RPMI8226 (cell line): ENCODE results near the gene SESN3.
A peak's percentile ranks its signal among the peaks of the same experiment; 100 is the strongest.
"Not testable (repeated sequence)": the region's sequence is repeated elsewhere in the genome, so short reads cannot be mapped to it uniquely, and the experiment has no call there.

Source experiments
- DNase-seq: peaks from one replicate; pipeline ENCODE4 v3.0.0-alpha.2; 2015

SESN3 gene

DNA sequence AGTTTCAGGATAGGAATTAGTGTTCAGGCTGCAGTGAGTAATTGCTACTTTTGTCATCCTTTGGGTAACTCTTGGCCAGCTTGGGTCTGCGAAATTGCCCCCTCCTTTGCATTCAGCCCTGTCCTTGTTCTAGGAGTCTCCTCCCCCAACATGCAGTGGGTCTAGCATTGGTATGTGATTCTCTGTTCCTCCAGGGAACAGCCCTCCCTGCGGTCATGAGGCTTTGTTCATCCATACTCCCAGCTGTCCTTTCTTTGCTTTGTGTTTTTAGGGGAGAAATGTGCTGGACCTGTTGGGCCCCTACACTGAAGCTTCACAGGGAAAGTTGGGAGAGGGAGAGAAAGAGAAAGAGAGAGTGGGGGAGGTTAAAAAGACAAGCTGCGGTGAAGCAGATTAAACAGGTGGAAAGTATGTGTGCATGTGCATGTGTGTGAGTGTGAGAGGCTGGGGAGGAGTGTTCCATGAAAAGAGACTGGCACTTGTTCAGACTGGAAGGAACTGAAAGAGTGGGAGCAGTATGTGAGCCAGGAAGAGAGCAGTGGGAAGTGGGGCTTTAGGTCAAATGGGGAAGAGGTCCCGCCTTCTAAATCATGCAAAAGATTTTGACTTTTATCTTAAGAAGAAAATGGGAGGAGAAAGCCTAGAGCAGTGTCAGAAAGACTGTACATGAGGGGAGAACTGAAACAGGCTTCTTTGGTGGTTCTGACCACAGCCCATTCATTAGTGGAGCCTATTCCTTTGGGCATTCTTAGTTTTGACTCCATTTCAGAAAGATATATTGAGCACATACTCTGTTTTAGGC lies 17.9 kb upstream of the SESN3 start:
- no peak for DNase-seq

DNA sequence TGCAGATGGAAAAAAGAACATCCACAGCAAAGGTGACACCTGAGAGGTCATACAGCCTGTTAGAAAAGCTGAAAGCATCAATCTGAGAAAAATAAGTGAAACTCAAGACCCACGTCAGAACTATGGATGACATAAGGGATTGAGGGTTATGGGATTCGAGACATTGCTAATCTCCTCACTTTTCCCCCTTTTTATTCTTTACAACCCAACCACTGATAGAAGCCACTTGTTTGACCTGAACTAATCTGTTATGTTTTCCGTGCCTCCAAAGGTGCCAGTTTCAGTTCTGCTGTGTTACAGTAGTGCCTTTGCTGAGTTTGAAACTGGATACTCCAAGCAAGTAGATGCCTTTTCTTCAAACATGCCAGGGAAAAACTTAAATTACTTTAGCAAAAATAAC lies 16.9 kb upstream of the SESN3 start:
- no peak for DNase-seq

DNA sequence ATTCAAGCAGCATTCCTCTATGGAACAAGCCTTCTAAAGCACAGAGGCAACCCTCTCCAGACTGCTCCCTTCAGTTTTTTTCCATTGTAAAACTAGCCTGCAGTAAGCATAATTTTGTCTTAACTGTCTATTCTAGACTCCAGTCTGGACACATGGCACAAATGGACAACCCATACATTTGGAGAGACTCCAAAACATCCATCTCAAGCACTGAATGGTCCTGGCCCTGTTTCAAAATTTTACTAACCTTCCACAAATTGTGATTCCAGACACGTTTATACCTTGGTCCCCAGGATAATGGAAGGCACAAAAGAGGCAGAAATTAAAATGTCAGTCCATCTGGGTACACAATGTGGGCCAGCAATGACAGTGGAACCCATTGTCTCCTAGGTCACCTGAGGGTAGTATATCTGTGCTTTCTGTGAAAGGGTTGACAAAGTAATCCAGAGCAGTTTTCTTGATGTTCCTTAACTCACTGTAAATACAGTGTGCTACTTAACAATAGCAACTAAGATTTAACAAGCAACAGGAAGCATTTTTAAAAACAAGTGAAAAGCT lies 16.2 kb upstream of the SESN3 start:
- DNase-seq: no peak

DNA sequence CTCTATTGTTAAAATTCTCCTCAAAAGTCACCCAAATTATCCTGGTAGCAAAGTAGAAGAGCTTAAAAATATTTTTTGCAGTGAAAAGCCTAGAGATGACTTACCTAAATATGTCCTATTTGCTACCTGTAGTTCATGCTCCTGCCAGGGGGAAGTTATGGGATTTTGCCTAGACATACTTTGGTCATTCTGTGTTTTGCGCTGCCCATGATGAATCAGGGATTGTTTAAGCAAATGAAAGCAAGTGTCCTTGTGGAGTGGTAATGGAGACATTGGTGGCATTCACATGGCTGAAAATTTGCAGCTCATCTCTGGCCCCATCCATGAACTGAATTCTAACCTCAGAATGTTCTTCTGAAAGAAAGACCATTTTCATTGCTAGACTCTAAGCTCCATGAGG lies 14.6 kb upstream of the SESN3 start:
- DNase-seq: no peak

DNA sequence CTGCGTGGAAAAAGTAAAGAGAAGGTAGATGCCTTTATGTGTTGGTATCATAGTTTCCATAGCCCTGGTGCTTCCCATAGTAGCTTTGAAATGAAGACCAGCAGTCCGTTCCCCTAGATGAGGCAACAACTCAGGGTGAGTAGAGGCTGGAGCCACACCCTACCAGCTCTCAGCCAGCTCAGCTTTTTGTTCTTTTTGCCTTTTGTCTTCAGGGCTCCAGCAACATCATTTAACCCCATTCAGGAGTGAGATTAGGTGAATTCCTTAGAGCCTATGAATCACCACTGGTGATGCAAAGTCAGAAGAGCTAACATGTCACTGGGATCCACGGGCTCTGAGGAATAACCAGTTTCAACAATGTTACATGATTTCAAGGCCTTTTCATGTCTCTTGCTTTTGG lies 14.0 kb upstream of the SESN3 start:
- no peak for DNase-seq

DNA sequence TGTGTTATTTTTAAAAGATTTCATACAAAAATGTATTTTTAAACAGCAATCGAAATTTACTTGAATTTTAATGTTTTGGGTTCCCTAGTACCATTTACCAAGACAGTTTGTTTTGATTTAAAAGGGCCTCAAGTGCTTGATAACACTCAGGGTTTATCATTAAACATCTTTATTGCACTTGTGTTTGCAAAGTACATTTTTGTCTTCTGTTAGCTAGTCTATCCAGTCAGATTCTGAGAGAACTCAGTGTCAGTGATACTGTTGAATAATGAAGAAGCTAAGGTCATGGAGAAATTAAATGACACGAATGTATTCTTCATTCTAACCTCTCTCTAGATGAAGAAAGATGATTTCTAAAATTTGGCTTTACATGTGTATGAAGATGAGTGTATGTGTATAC lies 12.7 kb upstream of the SESN3 start:
- no peak for DNase-seq

- no peak for DNase-seq
These were observed 12.0 kb upstream of the SESN3 start for GRCh38 chr11:95242845-95243605.

DNA sequence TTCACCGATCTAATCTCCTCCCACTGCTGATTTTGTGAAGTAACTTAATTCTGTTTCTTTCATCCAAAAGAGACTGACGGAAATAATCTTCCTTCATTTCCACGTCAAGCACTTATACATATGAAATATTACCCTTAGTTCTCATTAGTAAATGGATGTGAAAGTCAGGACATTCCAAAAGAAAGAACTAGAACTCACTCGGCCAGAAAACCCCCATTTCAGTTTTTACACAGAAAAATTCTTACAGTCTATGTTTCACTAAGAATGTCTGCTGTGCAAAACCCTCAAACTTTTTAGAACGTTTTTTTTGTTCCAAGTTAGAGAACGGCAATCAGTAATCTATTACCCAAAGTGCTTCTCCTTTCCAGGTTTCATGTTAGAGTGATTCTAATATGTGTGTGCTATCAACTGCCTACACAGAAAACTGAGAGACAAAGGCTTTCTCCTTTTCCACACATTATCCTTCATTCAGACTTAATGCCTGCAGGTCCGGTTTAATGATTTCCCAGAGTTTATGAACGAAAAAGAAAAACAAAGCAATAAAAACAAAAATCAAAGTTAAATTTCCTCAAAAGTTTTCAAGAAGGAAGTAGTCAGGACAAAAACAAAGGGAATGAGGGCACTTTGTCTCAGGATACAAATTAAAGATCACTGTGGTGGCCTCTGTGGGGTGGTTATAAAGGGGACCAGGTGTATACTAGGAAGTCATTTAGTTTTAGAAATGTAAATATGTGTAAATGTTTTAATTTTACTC lies 11.3 kb upstream of the SESN3 start:
- DNase-seq: no peak

- no peak for DNase-seq
These were observed 10.7 kb upstream of the SESN3 start for GRCh38 chr11:95241681-95242081.

- DNase-seq: no peak
These were observed 9.1 kb upstream of the SESN3 start for GRCh38 chr11:95239871-95240649.

- DNase-seq: no peak
These were observed 1.7 kb upstream of the SESN3 start for GRCh38 chr11:95232666-95233065.

DNA sequence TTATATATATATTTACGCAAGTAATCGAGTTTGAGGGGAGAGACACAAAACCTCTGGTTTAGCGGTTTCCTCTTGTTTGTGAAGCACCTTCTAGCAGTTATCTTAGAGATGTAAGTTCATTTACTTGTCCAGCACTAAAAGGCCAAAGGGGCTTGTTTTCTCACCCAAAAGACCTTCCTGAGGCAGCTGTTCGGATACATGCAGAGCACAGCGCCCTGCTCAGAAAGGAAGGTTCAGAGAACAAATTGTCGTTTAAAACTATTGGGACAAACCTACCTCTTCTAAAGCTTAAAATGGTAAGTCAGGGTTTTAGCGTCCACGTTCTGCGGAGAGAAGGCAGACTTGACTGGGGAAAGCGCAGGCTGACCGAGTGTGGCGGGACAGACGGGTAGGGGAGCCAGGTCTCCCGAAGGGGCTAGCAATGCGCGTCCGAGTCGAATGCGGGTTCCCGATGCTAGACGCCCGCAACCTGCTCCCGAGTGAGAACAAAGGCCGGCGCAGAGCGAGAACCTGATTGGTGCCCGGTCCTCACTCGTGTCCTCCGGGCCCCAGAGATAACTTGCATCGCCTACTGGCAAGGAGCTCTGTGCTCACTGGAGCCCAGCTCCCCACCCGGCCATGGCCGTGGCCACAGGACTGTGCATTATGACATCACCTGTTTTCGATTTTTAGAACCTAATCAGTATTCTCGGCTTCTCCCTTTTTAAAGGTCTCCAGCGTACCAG lies 1.0 kb upstream of the SESN3 start:
- no peak for DNase-seq

- DNase-seq: no peak
These were observed 234 bp downstream of the SESN3 start for GRCh38 chr11:95230810-95231126.

DNA sequence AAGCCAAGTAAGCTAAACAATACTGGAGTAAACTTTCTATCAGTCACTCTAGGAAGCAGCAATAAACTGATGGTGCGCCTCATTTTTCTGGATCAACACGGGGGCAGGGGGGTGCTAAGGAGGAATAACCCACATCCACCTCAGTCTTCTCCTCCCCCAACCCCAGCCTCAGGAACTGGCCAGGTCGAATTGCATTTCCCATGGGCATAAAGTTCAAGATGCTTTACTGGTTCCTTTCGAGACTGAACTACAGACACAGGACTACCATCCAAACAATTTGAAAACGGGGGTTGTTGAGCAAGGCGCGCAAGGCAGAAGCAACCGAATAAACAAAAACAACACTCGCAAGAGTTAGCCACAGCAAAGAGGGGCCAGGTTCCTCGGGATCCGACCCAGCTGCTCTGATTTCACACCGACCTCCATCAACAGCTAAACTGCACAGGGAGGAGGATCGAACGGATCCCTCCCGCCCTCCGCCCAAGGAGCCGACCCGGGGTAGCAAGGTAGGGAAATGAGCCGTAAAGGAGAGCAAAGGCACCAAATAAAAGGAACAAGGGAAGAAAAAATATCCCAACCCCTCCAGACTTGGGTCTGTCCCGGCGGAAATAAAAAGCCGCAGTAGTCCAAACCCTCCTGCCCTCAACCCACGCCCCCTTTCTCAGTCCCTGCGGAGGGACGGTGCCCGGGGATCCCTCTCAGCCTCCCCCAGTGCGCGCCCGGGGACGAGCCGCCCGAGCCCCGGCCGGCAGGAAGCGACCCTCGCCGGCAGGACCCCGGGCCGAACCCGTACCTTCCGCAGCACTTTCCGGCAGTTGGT lies 801 bp downstream of the SESN3 start:
- DNase-seq: peak; percentile 4

DNA sequence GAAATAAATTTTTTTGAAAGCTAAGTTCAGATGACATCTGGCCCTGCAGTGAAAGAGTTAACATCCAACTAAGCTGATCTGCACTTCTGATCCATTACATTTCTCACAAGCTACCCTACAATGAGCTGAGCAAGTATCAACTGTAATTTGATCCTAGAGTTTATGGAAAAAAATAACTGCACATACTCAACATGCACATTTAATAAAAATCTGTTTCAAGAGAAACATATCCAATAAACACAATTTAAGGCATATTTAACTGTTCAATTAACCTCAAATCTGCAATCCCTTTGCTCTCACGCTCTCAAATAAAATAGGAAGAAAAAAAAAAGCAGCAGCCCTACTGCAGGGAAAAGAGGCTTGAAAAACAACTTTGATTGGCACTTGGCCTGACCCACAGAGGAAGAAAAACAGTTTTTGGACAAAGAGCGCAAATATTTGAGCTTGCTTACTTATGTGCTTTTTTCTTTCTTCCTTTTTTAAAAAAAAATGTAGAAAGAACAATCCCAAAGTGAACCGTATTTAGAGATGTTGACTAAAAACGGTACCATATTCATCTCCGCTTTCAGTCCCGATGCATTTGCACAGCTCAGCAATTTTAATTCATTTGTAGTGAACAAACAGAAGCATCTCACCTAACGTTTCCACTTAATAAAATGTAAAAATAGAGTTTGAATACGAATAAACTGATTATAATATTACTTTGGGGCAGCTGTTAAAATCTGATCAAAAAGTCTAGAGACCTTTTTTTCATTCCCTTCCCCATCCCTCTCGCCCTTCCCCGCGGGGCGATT lies 1.6 kb downstream of the SESN3 start:
- DNase-seq: no peak

- DNase-seq: no peak
These were observed 2.8 kb downstream of the SESN3 start for GRCh38 chr11:95228081-95228749.

DNA sequence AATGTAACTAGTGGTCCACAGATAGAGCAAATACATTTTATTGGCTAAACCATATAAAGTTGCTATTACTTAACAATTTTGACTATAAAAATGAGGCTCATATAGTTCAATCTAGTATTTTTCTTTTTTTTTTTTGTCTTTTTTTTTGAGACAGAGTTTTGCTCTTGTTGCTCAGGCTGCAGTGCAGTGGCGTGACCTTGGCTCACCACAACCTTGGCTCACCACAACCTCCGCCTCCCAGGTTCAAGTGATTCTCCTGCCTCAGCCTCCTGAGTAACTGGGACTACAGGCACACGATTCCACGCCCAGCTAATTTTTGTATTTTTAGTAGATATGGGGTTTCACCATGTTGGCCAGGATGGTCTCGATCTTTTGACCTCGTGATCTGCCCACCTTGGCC lies 3.9 kb downstream of the SESN3 start:
- not testable (repeated sequence) for DNase-seq

DNA sequence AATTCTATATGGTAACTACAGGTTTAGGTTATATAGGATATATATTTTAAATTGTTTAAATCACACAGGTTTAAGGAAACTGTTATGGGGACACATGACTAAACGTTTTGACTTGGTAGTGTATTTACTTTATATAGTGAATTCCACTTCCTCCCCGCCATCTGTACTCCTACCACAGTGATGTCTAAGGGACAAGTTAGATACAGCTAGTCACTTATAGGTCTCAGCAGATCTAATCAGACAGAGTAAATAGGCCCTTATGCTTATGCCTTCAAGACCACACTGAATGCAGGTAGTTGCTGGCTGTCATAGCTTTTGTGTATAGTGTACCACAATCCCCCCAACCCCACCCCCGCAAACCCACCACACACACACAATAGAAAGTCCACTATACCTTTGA lies 8.2 kb downstream of the SESN3 start:
- DNase-seq: no peak

GRCh38 chr11:95219599-95219998 lies 11.4 kb downstream of the SESN3 start:
- DNase-seq: no peak

GRCh38 chr11:95218149-95218548 lies 12.9 kb downstream of the SESN3 start:
- no peak for DNase-seq
